GM18498 (cell line): Measurements from ENCODE around the gene IL36A.

ENCODE experiments used
- ATAC-seq: cut with Tn5 transposase; IDR thresholded peaks from one replicate; pipeline ENCODE4 v1.9.1; 2021; ENCODE audit warnings: mild to moderate bottlenecking, moderate library complexity; ENCODE audit not compliant: unreplicated experiment

IL36A gene, protein sequence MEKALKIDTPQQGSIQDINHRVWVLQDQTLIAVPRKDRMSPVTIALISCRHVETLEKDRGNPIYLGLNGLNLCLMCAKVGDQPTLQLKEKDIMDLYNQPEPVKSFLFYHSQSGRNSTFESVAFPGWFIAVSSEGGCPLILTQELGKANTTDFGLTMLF

DNA sequence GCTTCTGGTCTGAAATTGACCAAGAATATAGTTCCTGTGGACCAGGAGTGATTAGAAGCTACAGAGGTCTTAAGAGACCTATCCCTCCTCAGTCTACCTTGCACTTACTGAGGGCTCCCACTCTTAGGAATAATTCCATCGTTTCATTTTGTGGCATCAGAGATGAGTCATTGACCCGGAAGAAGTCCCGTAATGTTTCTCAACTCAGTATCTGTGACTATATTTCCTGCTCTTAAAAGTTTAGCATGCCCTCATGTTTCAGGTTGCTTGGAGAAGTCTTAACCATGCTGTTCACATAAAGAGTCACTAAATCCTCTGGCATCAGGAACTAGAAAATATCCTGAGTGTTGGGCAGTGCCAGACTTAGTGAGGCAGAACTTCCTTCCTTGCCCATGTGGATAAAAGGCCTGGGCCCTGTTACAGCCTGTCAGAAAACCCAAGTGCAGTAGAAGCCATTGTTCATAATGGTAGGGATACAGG, at the start of gene IL36A:
IL36A (plus strand) TSS at position 430 of the 480 bp plus-strand sequence. CDS start 413 bp downstream, outside the sequence.
- no peak for ATAC-seq

DNA sequence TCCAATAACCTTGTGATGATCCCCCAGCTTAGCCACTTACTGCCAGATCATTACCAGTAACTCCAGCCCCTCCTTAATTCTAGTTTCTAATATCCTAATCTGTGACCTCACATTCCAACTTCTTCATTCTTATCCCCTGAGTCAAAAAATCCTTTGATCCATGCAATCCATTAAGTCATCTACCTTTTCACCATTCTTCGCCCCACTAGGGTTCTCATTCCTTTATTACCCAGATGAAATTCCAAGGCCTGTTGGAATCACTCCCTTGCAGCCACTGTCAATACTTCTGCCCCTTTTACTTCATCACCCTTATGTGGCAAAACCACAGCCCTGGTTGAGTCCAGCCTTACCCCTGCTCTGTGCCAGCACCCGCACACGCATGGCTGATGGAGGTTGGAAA, 47.7 kb upstream of the IL36A start:
- ATAC-seq = no peak

DNA sequence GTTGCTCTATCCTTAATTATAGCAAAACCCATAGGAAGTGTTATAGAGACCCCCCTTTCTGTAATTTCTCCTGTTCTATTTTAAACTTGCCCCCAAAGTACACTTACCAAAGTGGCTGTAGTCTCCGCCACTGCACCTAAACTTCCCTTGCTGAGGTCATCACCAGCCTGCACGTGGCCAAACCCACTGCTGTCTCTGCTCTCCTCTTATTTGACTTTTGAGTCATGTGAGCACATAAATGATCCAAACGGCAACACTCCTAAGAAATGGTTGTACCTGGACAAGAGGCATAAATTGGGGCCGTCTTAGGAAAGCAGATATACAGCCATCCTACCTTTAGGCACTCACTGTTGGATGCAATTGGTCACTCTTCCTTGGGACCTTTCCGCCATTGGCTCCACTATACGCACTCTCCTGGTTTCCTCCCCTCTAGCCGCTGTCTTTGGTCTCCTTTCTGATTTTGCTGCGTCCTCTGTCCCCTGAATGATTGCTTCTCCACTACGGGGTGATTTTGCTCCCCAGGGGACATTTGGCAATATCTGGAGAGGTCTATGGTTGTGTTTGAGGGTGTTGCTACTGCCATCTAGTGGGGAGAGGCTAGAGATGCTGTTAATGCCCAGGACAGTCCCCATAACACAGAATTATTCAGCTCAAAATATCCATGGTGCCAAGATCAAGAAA, 46.7 kb upstream of the IL36A start:
- ATAC-seq = no peak

DNA sequence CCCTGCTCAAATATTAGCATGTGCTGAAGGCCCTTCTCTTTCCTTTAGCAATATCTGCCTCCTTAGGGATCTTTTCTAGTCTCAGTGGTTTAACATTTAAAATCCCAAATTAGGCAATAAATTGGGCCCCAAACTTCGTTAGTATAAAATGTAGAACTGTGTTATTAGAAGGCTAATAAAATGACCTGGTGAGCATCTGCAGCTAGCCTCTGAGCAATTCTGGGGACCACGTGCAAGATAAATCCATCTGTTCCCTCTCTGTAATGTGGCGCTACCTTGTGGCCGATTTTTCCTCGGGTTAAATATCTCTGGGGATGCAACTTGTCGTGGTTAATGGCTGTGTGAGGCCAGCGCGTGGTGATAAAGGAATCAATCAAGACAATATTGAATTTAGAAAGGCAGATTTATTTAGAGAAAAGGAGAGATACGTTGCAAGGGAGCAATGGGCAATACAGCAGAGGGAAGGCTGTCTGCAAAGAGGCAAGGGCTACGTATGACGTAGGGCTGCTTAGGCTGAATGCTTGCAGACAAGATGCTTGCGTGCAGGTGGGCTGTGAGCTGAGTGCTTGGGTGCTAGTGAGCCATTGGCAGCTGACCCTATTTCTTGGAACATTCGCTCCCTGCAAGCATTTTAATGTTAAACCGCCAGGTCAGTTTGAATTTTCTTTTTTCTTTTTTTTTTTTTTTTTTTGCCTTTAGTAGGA, 46.0 kb upstream of the IL36A start:
- no peak for ATAC-seq

DNA sequence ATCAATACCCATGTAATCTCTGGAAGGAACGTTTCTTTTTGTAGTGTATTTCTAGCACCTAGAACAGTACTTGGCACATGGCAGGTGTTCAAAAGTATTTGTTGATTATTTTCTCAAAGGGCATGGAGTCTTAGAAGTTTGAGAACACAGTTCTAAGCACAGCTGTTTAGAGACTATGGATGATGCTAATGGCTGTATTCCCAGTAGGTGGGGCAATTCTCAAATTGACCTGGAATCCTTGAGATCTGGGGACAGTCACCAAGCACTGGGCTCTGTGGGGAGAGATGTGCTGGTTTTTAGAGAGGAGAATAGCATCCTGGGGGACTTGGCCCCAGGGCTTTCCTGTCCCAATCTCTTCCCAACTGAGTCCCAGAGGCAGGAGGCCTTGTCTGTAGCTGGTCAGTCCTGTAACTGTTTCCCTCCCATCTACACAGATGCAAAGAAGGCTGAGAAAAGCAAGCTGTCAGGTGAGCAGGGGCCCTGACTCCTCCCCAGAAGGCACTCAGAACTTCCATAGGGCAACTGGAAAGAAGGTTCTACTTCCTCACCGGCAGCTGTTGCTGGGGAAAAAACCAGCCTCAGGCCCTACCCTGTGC, 44.9 kb upstream of the IL36A start:
- ATAC-seq = no peak

DNA sequence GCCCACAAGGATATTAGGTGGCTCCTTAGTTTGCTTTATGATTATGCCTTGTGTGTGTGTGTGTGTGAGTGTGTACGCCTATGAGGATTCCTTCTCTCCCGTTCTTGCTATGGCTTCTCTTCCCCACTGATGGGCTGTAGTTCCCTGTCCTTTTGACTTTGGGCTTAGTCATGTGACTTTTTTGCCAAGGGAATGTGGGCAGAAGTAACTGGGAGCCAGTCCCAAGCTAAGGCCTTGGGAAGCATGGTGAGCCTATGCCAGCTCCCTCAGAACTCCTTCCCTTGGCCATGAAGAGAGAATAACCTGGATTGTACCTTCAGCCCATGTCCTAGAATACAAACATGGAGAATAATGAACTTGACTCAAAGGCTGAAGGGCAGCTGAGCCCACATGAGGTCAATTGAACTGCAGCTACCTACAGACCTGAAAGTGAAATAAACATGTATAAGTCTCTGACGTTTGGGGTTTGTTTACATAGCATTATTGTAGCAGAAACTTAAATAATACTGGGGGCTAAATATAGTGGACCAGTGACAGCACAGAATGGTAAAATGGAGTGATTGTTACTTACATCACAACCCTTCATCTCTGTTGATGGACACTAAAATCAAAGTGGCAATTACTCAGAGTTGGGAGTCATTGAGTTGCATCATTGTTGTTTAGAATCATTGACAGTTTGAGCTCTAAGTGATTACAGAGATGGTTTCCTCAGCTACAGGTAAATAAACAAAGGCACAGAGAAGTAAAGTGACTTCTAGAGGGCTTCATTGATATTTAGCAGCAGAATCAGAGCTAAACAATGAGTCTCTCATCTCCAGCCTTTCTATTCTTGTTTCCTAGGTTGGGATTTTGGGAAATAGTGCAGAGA, 42.7 kb upstream of the IL36A start:
- ATAC-seq = no peak

DNA sequence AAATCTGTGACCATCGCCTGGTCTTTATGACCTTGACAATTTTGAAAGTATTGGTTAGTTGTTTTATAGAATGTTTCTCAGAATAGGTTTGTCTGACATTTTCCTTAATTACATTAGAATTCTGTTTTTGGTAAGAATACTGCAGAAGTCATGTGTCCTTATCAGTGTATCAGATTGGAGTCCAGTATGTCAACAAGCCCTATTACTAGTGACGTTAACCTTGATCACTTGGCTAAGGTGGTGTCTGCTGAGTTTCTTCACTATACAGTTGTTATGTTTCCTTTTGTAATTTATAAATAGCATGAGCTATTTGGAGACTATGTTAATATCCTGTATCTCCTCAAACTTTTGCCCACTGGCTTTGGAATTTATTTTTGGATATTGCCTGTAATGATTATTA, 38.2 kb upstream of the IL36A start:
- no peak for ATAC-seq

DNA sequence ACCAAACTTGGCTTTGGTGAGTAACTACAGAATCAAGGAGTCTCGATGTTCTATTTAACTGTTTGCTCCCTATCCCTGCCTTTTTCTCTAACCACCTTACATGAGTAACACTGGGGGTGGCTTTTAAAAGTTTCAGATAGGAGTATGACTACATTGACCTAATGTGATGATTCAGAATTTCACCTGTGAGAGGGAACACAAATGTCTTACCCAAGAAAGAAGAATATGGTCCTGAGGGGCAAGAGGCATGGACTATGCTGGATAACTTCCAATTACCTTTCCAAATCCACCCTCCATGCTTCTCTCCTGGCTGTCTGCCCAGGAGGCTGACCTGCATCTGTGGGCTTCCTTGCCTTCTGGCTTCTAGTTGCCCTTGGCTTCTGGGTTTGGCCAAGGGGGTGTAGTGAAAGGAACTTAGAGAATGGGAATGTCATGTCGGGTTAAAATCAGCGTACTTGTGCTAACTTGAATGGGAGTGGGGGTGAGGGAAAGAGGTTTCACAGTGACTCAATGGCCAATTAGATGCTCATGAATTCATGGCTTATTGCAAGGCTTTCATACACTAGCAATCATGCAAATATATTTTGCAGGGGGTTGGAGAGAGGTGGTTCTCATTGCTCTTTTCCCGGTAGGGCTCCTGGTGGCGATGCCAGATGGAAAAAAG, 32.7 kb upstream of the IL36A start:
- no peak for ATAC-seq

DNA sequence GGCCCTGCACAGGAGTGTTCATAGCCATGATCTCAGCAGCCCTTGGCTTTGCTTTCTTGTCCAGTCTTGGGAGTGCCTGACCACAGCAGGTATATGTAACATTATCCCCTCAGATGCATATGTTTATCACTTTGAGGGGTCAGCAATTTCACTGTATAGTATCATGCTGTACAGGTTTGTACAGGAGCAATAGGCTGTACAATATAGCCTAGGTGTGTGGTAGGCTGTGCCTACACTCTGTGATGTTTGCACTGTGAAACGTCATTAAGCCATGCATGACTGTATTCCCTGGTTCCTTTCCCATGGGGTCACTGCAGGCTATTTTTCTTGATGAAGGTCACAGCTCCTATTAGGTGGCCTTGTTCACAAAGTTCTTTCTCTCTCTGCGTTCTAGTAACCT, 32.1 kb upstream of the IL36A start:
- no peak for ATAC-seq

DNA sequence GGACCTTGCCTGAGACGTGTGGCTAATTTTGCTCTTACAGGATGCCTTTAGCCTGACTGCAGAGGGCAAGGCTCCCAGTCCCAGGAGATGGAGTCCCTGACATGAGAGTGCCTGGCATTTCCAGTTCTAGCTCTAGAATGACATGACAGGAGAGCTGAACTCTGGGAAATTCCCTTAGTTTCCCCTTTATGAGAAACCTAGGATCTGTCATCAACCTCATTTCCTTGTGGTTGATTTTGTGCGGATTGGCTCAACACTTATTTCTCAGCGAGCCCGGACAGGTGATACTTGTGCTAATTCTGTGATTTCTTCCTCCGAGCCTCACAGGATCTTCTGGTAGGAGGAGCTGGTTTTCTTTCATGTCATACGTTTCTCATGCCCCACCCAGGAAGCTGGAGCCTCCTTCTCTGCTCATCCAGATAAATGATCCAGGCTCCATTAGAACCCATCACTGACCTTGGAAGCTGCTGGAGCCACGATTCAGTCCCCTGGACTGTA, 27.7 kb upstream of the IL36A start, which contains the start of gene IL36G:
IL36G (plus strand) TSS at position 448 of the 498 bp plus-strand sequence. CDS start 633 bp downstream, outside the sequence.
- ATAC-seq = no peak

DNA sequence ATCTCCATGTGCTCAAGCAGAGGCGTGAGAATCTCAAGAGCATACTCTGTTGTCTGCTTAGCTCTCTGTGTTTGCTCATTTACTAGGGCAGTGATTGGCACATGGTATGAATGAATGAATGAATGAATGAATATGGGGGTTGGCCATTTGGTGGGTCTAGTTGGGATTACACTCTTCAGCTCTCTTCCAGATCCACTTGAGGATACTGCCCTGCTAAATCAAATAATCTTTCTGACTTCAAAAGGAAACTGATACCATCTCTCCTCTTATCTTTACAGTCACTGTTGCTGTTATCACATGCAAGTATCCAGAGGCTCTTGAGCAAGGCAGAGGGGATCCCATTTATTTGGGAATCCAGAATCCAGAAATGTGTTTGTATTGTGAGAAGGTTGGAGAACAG, 25.5 kb upstream of the IL36A start:
- ATAC-seq = no peak

DNA sequence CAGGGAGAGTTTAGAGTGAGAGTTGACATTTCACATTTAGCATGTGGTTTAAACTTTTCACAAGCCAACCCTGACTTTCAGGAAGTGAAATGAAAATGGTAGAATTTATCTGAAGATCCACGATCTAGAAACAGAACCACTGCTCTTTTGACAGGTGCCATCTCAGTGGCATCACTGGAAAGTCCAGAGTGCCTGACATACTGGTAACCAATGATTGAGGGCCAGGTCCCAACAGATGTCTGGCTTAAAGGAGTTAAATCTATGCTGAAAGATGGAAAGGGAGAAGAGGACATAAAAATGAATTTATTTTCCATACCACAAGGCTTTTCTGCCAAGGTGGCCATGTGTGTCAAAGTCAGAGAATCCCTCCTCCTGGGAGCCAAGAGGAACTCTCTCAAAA, 24.7 kb upstream of the IL36A start:
- no peak for ATAC-seq

DNA sequence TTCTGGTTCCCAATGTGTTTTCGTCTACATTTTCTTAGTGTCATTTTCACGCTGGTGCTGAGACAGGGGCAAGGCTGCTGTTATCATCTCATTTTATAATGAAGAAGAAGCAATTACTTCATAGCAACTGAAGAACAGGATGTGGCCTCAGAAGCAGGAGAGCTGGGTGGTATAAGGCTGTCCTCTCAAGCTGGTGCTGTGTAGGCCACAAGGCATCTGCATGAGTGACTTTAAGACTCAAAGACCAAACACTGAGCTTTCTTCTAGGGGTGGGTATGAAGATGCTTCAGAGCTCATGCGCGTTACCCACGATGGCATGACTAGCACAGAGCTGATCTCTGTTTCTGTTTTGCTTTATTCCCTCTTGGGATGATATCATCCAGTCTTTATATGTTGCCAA, 20.2 kb upstream of the IL36A start:
- ATAC-seq = no peak

DNA sequence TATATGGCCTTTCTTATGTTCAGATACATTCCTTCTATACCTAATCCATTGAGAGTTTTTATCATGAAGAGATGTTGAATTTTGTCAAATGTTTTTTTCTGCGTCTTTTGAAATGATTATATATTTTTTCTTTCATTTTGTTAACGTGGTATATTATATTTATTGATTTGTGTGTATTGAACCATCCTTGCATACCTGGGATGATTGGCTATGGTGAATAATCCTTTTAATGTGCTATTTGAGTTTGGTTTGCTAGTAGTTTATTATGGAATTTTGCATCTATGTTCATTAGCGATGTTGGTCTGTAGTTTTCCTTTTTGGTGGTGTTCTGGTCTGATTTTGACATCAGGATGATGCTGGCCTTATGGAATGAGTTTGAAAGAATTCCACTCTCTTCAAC, 15.6 kb upstream of the IL36A start:
- ATAC-seq = no peak

DNA sequence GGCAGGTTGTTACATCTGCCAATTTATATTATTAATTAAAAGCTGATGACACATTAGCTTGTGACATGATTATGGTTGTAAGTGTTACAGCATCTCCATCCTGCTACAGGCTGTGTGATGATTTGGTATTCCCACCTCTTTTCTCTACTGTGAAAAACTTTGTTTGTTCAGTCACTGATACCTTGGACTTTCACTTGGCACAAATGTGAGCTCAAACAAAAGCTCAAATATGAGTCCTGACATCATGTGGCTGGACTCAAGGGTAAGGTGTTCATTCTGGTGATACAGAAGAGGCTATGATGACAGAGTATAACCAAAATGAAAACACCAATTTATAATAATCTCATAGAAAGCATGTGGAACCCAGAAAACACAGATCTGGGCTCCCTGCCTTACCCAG, 11.4 kb upstream of the IL36A start:
- no peak for ATAC-seq

DNA sequence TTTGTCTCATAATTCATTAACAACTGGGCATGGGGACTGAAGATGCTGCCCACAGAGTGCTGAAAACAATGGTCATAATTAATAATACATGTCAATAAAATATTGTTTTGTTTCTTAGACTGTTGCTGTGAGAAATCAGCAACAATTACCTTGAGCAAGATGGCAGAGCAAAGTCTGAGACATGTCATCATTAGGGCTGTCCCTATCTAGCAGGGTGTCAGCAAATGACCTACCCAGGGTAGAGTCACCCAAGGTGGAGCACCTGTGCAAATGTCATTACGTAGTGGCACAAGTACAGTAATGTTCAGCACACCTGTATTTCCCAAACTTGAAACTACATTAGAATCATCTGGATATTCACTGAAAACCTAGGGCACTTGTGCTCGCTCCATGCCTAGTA, 10.6 kb upstream of the IL36A start:
- no peak for ATAC-seq

DNA sequence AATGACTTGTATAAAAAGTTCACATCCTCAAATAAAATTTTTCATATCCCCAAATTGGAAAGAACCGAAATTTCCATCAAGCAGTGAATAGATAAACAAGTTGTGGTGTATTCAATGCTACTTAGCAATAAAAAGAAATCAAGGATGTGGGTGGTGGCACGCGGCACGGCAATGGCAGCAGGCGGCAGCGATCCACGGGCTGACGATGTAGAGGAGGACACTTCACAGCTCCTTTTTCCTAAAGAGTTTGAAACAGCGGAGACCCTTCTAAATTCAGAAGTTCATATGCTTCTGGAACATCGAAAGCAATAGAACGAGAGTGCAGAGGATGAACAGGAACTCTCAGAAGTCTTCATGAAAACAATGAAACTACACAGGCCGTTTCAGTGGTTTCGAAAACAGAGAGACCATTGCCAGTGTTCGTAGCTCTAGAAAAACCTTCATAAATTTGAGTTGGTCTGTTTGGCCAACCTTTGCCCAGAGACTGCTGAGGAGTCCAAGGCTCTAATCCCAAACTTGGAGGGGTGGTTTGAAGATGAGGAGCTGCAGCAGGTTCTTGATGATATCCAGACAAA, 9.8 kb upstream of the IL36A start:
- no peak for ATAC-seq

DNA sequence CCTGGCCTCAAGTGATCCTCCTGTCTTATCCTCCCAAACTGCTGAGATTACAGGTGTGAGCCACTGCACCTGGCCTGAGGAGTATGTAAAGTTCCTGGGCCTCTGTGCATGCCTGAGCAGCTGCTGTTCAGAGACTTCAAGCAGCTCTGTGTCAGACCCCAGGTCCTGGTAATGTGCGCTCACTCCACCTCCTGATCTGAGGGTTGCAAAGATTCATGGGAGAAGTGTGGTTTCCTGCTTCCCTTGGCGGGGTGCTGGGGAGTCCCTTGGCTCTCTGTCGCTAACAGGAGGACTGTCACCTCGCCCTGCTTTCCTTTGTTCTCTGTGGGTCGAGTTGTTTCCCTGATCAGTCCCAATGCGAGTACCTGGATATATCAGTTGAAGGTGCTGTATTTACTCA, 8.6 kb upstream of the IL36A start:
- no peak for ATAC-seq

DNA sequence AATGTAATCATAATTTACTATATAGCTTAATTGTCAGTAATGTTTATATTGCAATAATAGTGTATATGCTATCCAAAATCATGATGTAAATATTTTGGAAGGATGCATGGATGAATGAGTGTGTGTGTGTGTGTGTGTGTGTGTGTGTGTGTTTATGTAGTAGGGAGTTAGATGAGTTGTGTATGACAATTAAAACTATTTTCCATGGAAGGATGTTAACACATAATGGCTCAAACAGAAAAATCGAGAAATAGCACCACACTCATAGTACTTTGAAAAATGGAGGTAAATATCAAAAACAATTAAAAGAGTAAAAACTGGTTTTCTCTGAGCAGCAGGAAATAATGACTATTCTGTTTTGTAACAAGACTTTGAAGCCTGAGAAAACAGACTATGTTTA, 8.1 kb upstream of the IL36A start:
- no peak for ATAC-seq

DNA sequence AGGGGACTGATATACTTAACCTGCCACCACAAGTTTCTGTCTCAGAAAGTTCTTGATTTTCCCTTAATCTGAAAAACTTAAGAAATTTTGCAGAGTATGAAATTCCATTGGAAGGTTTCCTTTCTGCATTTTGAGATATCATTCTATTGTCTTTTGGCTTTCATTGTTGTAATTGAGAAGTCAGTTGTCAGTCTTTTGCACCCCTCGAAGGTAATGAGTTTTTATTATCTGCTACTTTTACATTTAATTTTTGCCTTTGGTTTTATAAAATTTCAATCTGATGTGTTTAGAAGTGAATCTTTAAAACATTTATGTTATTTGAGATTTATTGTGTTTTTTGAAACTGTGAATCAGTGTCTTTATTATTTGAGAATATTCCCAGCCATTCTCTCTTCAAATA, 4.8 kb upstream of the IL36A start:
- ATAC-seq = no peak
